GM21825 (cell line): ENCODE measurements around the gene FUCA1.
"Not testable (repeated sequence)": the region's sequence is repeated elsewhere in the genome, so short reads cannot be mapped to it uniquely, and the experiment has no call there.

ENCODE experiments used
- ATAC-seq: cut with Tn5 transposase; IDR thresholded peaks from one replicate; pipeline ENCODE4 v1.9.1; 2021; ENCODE audit warnings: mild to moderate bottlenecking, moderate library complexity; ENCODE audit not compliant: unreplicated experiment

Gene FUCA1

GRCh38 chr1:23843644-23844043 lies 24.4 kb downstream of the FUCA1 start:
- ATAC-seq: no peak

- ATAC-seq: peak; percentile 68
Measured at GRCh38 chr1:23838401-23838866, 29.7 kb downstream of the FUCA1 start.

- no peak for ATAC-seq
Measured at GRCh38 chr1:23837908-23838307, 30.2 kb downstream of the FUCA1 start.

- no peak for ATAC-seq
Measured at GRCh38 chr1:23836037-23836436, 32.1 kb downstream of the FUCA1 start.

- not testable (repeated sequence) for ATAC-seq
Measured at GRCh38 chr1:23834156-23834555, 33.9 kb downstream of the FUCA1 start.

- ATAC-seq: no peak
Measured at GRCh38 chr1:23827717-23828116, 40.4 kb downstream of the FUCA1 start.

GRCh38 chr1:23826590-23826989 lies 41.5 kb downstream of the FUCA1 start:
- not testable (repeated sequence) for ATAC-seq

- peak; percentile 50 for ATAC-seq
Measured at GRCh38 chr1:23825762-23826522, 42.1 kb downstream of the FUCA1 start.

GRCh38 chr1:23825076-23825761 lies 42.9 kb downstream of the FUCA1 start, which contains the start of gene HMGCL:
Gene HMGCL (minus strand): TSS chr1:23825429. CDS start chr1:23825415, 14 bp downstream.
- peak; percentile 80 for ATAC-seq

- no peak for ATAC-seq
Measured at GRCh38 chr1:23824711-23825075, 43.4 kb downstream of the FUCA1 start.

- no peak for ATAC-seq
Measured at GRCh38 chr1:23823767-23824166, 44.3 kb downstream of the FUCA1 start.

- no peak for ATAC-seq
Measured at GRCh38 chr1:23817633-23818032, 50.5 kb downstream of the FUCA1 start.

- ATAC-seq: no peak
Measured at GRCh38 chr1:23816906-23817305, 51.2 kb downstream of the FUCA1 start.

- no peak for ATAC-seq
Measured at GRCh38 chr1:23816361-23816760, 51.7 kb downstream of the FUCA1 start.

GRCh38 chr1:23814016-23814415 lies 54.1 kb downstream of the FUCA1 start:
- ATAC-seq: no peak

- ATAC-seq: no peak
Measured at GRCh38 chr1:23810818-23811540, 57.1 kb downstream of the FUCA1 start.

- peak; percentile 56 for ATAC-seq
Measured at GRCh38 chr1:23809751-23810171, 58.3 kb downstream of the FUCA1 start.

GRCh38 chr1:23807453-23807852 lies 60.6 kb downstream of the FUCA1 start:
- no peak for ATAC-seq

GRCh38 chr1:23806280-23806679 lies 61.8 kb downstream of the FUCA1 start:
- no peak for ATAC-seq

- ATAC-seq: no peak
Measured at GRCh38 chr1:23805025-23805424, 63.1 kb downstream of the FUCA1 start.

GRCh38 chr1:23804183-23804835 lies 63.8 kb downstream of the FUCA1 start:
- no peak for ATAC-seq
